Neuronal stem cell (in vitro differentiated cells): ENCODE results near the gene HRH3.

Source experiments
- DNase-seq: peaks from one replicate; pipeline ENCODE4 v3.0.0-alpha.2; 2013; ENCODE audit warnings: low spot score
- H2AFZ ChIP-seq: one replicate; pipeline ENCODE4 v1.6.1; 2013; ENCODE audit warnings: mild to moderate bottlenecking, low read length, inconsistent platforms
- H2AK5ac ChIP-seq: 2 replicates; pipeline ENCODE4 v1.6.1; 2013; ENCODE audit warnings: low read depth, mild to moderate bottlenecking, inconsistent platforms, low read length, moderate library complexity, mixed read lengths
- H2BK120ac ChIP-seq: 2 replicates; pipeline ENCODE4 v1.6.1; 2013; ENCODE audit warnings: low read depth, mild to moderate bottlenecking, inconsistent platforms, low read length, moderate library complexity, mixed read lengths
- H2BK12ac ChIP-seq: one replicate; pipeline ENCODE4 v1.6.1; 2013; ENCODE audit warnings: low read length, inconsistent platforms
- H2BK15ac ChIP-seq: 2 replicates; pipeline ENCODE4 v1.6.1; 2013; ENCODE audit warnings: mild to moderate bottlenecking, low read length, inconsistent platforms, mixed read lengths
- H2BK5ac ChIP-seq: one replicate; pipeline ENCODE4 v1.6.1; 2013; ENCODE audit warnings: inconsistent platforms, mild to moderate bottlenecking, low read length, moderate library complexity
- H3K14ac ChIP-seq: one replicate; pipeline ENCODE4 v1.6.1; 2013; ENCODE audit warnings: low read length, inconsistent platforms
- H3K18ac ChIP-seq: 2 replicates; pipeline ENCODE4 v1.6.1; 2013; ENCODE audit warnings: low read length, inconsistent platforms
- H3K23ac ChIP-seq: 2 replicates; pipeline ENCODE4 v1.6.1; 2013; ENCODE audit warnings: low read depth, mild to moderate bottlenecking, mixed read lengths, low read length, inconsistent platforms; ENCODE audit not compliant: poor library complexity
- H3K27ac ChIP-seq: replicated peaks from 3 replicates; pipeline ENCODE4 v1.5.1; 2013; ENCODE audit warnings: low read length, inconsistent platforms
- H3K27me3 ChIP-seq, 3 experiments: 2 replicates each; pipeline ENCODE4 v1.6.1; 2013; ENCODE audit warnings: low read length in 3 of 3, mild to moderate bottlenecking in 2 of 3, inconsistent platforms in 1 of 3, low read depth in 1 of 3, mixed read lengths in 1 of 3, moderate library complexity in 1 of 3; ENCODE audit not compliant: control insufficient read depth in 3 of 3, insufficient read depth in 3 of 3
- H3K36me3 ChIP-seq, 2 donors: replicated peaks in 1 of 2; 2 replicates each; pipeline ENCODE4 v1.6.1; 2013; ENCODE audit warnings: low read length in 2 of 2; ENCODE audit not compliant: control insufficient read depth in 2 of 2, insufficient read depth in 2 of 2
- H3K4ac ChIP-seq: 2 replicates; pipeline ENCODE4 v1.6.1; 2013; ENCODE audit warnings: inconsistent platforms, mild to moderate bottlenecking, low read length, moderate library complexity
- H3K4me1 ChIP-seq, 2 donors: 1 replicate in 1 of 2; 2 replicates in 1 of 2; pipeline ENCODE4 v1.6.1; 2013; ENCODE audit warnings: low read length in 2 of 2, low read depth in 1 of 2; ENCODE audit not compliant: control insufficient read depth in 2 of 2, insufficient read depth in 1 of 2
- H3K4me2 ChIP-seq: one replicate; pipeline ENCODE4 v1.6.1; 2013; ENCODE audit warnings: mild to moderate bottlenecking, low read length, inconsistent platforms; ENCODE audit not compliant: insufficient read depth, poor library complexity, severe bottlenecking
- H3K4me3 ChIP-seq, 2 donors: 2 replicates each; pipeline ENCODE4 v1.5.1; 2013; ENCODE audit warnings: low read length in 2 of 2, mild to moderate bottlenecking in 2 of 2, inconsistent platforms in 1 of 2, moderate library complexity in 1 of 2
- H3K79me1 ChIP-seq: one replicate; pipeline ENCODE4 v1.6.1; 2013; ENCODE audit warnings: low read depth, mild to moderate bottlenecking, inconsistent platforms, low read length, moderate library complexity
- H3K9ac ChIP-seq: one replicate; pipeline ENCODE4 v1.6.1; 2013; ENCODE audit warnings: mild to moderate bottlenecking, low read depth, low read length, inconsistent platforms; ENCODE audit not compliant: poor library complexity
- H3K9me3 ChIP-seq, 2 donors: replicated peaks in 1 of 2; 2 replicates each; pipeline versions ENCODE3 to v1.6.1; 2013; ENCODE audit warnings: low read length in 2 of 2, mild to moderate bottlenecking in 2 of 2, inconsistent platforms in 1 of 2, low read depth in 1 of 2, mixed read lengths in 1 of 2, moderate library complexity in 1 of 2; ENCODE audit not compliant: control insufficient read depth in 2 of 2, insufficient read depth in 1 of 2
- H4K8ac ChIP-seq: one replicate; pipeline ENCODE4 v1.6.1; 2013; ENCODE audit warnings: low read depth, mild to moderate bottlenecking, inconsistent platforms, low read length, moderate library complexity
- H4K91ac ChIP-seq: one replicate; pipeline ENCODE4 v1.6.1; 2013; ENCODE audit warnings: low read length, low read depth, mild to moderate bottlenecking, inconsistent platforms; ENCODE audit not compliant: poor library complexity
- WGBS, 2 donors: extraction: QIAGEN DNeasy Blood & Tissue Kit; methylation state at CpG; one replicate each; pipeline ENCODE4 v1.1.7; 2013; ENCODE audit warnings: missing lambda C conversion rate in 2 of 2, mixed read lengths in 1 of 2; ENCODE audit not compliant: insufficient read length in 2 of 2, insufficient replicate concordance in 1 of 2; ENCODE audit errors: extremely low coverage in 2 of 2; 5-methylcytosine and 5-hydroxymethylcytosine counted together

The HRH3 gene

GRCh38 chr20:62198931-62199330 lies 21.1 kb downstream of the HRH3 start:
- Histone ChIP-seq H4K91ac (no peak overlapping the region), H3K14ac (no peak overlapping the region), H2BK12ac (no peak overlapping the region), H4K8ac (peak overlapping the region; percentile 19), H3K18ac (no peak overlapping the region), H2BK120ac (no peak overlapping the region), H2BK5ac (no peak overlapping the region), H2AK5ac (no peak overlapping the region), H3K36me3 (peaks cover 33 to 73% of the 10 kb centered on the region in 2 donors), H2AFZ (no peak overlapping the region), H3K4me2 (no peak overlapping the region), H3K79me1 (peaks cover 4% of the 10 kb centered on the region), H3K4me1 (no peaks in the 10 kb centered on the region), H3K4ac (no peak overlapping the region), H2BK15ac (no peak overlapping the region), H3K4me3 (no peak overlapping the region), H3K27me3 (no peaks in the 10 kb centered on the region), H3K27ac (no peak overlapping the region), H3K9me3 (peaks cover 0 to 2% of the 10 kb centered on the region in 2 donors), H3K23ac (no peak overlapping the region), H3K9ac (no peak overlapping the region)
- WGBS, 2 donors: no CpG with 5 or more reads among the region's 18 CpGs
- no peak for DNase-seq

- H3K9me3 ChIP-seq: peaks cover 0 to 2% of the 10 kb centered on the region in 2 donors
- no peak overlapping the region for H3K27ac ChIP-seq
- no peak overlapping the region for H3K14ac ChIP-seq
- H2AK5ac ChIP-seq: no peak overlapping the region
- H3K23ac ChIP-seq: peak overlapping the region; percentile 86
- no peak overlapping the region for H2AFZ ChIP-seq
- no peak overlapping the region for H2BK120ac ChIP-seq
- H3K4me2 ChIP-seq: no peak overlapping the region
- H3K4me3 ChIP-seq: no peak overlapping the region
- no peaks in the 10 kb centered on the region for H3K27me3 ChIP-seq
- H2BK5ac ChIP-seq: no peak overlapping the region
- peak overlapping the region; percentile 19 for H4K8ac ChIP-seq
- no peak overlapping the region for H3K4ac ChIP-seq
- H4K91ac ChIP-seq: no peak overlapping the region
- no peak overlapping the region for H3K18ac ChIP-seq
- no peaks in the 10 kb centered on the region for H3K4me1 ChIP-seq
- H3K9ac ChIP-seq: no peak overlapping the region
- H3K36me3 ChIP-seq: peaks cover 35 to 75% of the 10 kb centered on the region in 2 donors
- no peak for DNase-seq
- H2BK12ac ChIP-seq: no peak overlapping the region
- H3K79me1 ChIP-seq: peaks cover 4% of the 10 kb centered on the region
- no CpG with 5 or more reads among the region's 17 CpGs for WGBS, 2 donors
- no peak overlapping the region for H2BK15ac ChIP-seq
Observed at GRCh38 chr20:62198496-62198895, 21.6 kb downstream of the HRH3 start.

- Histone ChIP-seq H2BK12ac (no peak overlapping the region), H3K79me1 (peaks cover 4% of the 10 kb centered on the region), H3K9ac (no peak overlapping the region), H3K4me1 (no peaks in the 10 kb centered on the region), H2BK15ac (no peak overlapping the region), H3K27ac (no peak overlapping the region), H2AK5ac (no peak overlapping the region), H2BK5ac (no peak overlapping the region), H4K8ac (no peak overlapping the region), H3K9me3 (peaks cover 0 to 2% of the 10 kb centered on the region in 2 donors), H3K23ac (no peak overlapping the region), H3K4me3 (no peak overlapping the region), H3K18ac (no peak overlapping the region), H3K4ac (no peak overlapping the region), H4K91ac (no peak overlapping the region), H2AFZ (no peak overlapping the region), H3K27me3 (no peaks in the 10 kb centered on the region), H3K4me2 (no peak overlapping the region), H3K14ac (no peak overlapping the region), H3K36me3 (peaks cover 35 to 76% of the 10 kb centered on the region in 2 donors), H2BK120ac (no peak overlapping the region)
- no CpG with 5 or more reads among the region's 18 CpGs for WGBS, 2 donors
- DNase-seq: no peak
Observed at GRCh38 chr20:62197801-62198200, 22.3 kb downstream of the HRH3 start.

DNA sequence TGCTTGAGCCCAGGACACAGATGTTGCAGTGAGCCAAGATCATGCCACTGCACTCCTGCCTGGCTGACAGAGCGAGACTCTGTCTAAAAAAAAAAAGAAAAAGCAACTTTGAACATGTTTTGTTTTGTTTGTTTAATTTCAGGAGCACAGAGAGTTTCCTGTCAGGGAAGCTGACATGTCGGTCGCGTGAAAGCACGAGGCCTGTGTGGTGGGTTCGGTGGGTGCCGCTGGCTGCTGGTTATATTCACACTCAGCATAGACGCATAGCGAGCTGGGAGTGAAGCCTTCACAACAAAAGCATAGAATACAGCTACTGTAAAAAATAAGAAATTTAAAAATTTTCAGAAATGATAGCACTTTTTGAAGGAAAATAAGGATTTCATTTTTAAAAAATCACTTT lies 22.8 kb downstream of the HRH3 start:
- H3K79me1 ChIP-seq: peaks cover 7% of the 10 kb centered on the region
- H2BK15ac ChIP-seq: no peak overlapping the region
- no peaks in the 10 kb centered on the region for H3K27me3 ChIP-seq
- no peaks in the 10 kb centered on the region for H3K4me1 ChIP-seq
- no peak overlapping the region for H3K27ac ChIP-seq
- no peak overlapping the region for H3K4me3 ChIP-seq
- H2BK120ac ChIP-seq: no peak overlapping the region
- H3K9me3 ChIP-seq: peaks cover 0 to 2% of the 10 kb centered on the region in 2 donors
- H4K91ac ChIP-seq: no peak overlapping the region
- no peak for DNase-seq
- no CpG with 5 or more reads among the region's 9 CpGs for WGBS, 2 donors
- no peak overlapping the region for H3K18ac ChIP-seq
- H2BK5ac ChIP-seq: no peak overlapping the region
- H3K9ac ChIP-seq: no peak overlapping the region
- H2BK12ac ChIP-seq: no peak overlapping the region
- no peak overlapping the region for H4K8ac ChIP-seq
- no peak overlapping the region for H3K23ac ChIP-seq
- no peak overlapping the region for H2AK5ac ChIP-seq
- no peak overlapping the region for H3K14ac ChIP-seq
- peaks cover 35 to 74% of the 10 kb centered on the region in 2 donors for H3K36me3 ChIP-seq
- no peak overlapping the region for H3K4me2 ChIP-seq
- no peak overlapping the region for H2AFZ ChIP-seq
- no peak overlapping the region for H3K4ac ChIP-seq
